H1 (cell line): ENCODE results near the gene MACROD1. TPM values are rescaled to one million over a fixed set of nuclear protein-coding genes. Genes with fewer than 3 reads are reported as not detected.

ENCODE experiments used
- CTCF ChIA-PET: fragments of 300-600 bp; sonication (Branson Sonifier 250); formaldehyde crosslinking; loops from one replicate; lab custom pipeline; 2021; ENCODE audit not compliant: partially characterized antibody; lab: Charles Lee
- POLR2A ChIA-PET: fragments of 300-600 bp; sonication (Branson Sonifier 250); formaldehyde crosslinking; loops from one replicate; lab custom pipeline; 2021; ENCODE audit warnings: inconsistent platforms; ENCODE audit not compliant: partially characterized antibody; lab: Charles Lee
- DNase-seq, 2 experiments: peaks; one replicate each; pipeline versions ENCODE4 v3.0.0 to v3.0.0-alpha.2; 2010 to 2022; ENCODE audit warnings: low spot score in 2 of 2, low read depth in 1 of 2, mixed read lengths in 1 of 2
- FAIRE-seq: peaks from 2 replicates; lab custom pipeline; 2011; peaks lifted over from hg19 to GRCh38; lab: Jason Lieb, UNC
- H2AFZ ChIP-seq: 2 replicates; pipeline ENCODE4 v1.8.1; 2012; ENCODE audit warnings: low read length, inconsistent platforms
- H2AK5ac ChIP-seq: 2 replicates; pipeline ENCODE4 v1.6.1; 2013; ENCODE audit warnings: low read depth, low read length
- H2BK120ac ChIP-seq: replicated peaks from 2 replicates; pipeline ENCODE3; 2013; ENCODE audit warnings: low read depth, low read length, inconsistent platforms
- H2BK12ac ChIP-seq: 2 replicates; pipeline ENCODE4 v1.6.1; 2013; ENCODE audit warnings: low read depth, low read length
- H2BK15ac ChIP-seq: 2 replicates; pipeline ENCODE4 v1.6.1; 2013; ENCODE audit warnings: low read length
- H2BK20ac ChIP-seq: 2 replicates; pipeline ENCODE4 v1.6.1; 2013; ENCODE audit warnings: low read length
- H2BK5ac ChIP-seq: 2 replicates; pipeline ENCODE4 v1.6.1; 2013; ENCODE audit warnings: low read depth, low read length
- H3K14ac ChIP-seq: 2 replicates; pipeline ENCODE4 v1.6.1; 2013; ENCODE audit warnings: inconsistent platforms; ENCODE audit not compliant: insufficient read length
- H3K18ac ChIP-seq: 2 replicates; pipeline ENCODE4 v1.6.1; 2013; ENCODE audit warnings: low read length; ENCODE audit errors: extremely low read depth
- H3K23ac ChIP-seq: 2 replicates; pipeline ENCODE4 v1.6.1; 2013; ENCODE audit warnings: inconsistent platforms; ENCODE audit not compliant: insufficient read length
- H3K23me2 ChIP-seq: 2 replicates; pipeline ENCODE4 v1.6.1; 2013; ENCODE audit warnings: low read depth, low read length
- H3K27ac ChIP-seq: 2 replicates; pipeline ENCODE4 v1.6.1; 2011; ENCODE audit warnings: low read depth, low read length, inconsistent platforms
- H3K27me3 ChIP-seq, 4 experiments: replicated peaks in 1 of 4; 1 replicate in 1 of 4; 2 replicates in 3 of 4; pipeline versions ENCODE4 v1.6.1 to v1.8.1; 2011 to 2013; ENCODE audit warnings: low read length in 3 of 4, mild to moderate bottlenecking in 3 of 4, inconsistent platforms in 2 of 4, mixed read lengths in 2 of 4, moderate library complexity in 1 of 4; ENCODE audit not compliant: control insufficient read depth in 3 of 4, insufficient read depth in 3 of 4; ENCODE audit errors: extremely low read depth in 1 of 4
- H3K36me3 ChIP-seq, 4 experiments: 2 replicates each; pipeline versions ENCODE4 v1.6.1 to v1.8.1; 2011 to 2013; ENCODE audit warnings: mild to moderate bottlenecking in 4 of 4, low read length in 3 of 4, moderate library complexity in 2 of 4, control low read depth in 1 of 4, inconsistent platforms in 1 of 4; ENCODE audit not compliant: insufficient read depth in 4 of 4, control insufficient read depth in 2 of 4
- H3K4ac ChIP-seq: replicated peaks from 2 replicates; pipeline ENCODE3; 2013; ENCODE audit warnings: low read length, low read depth, mixed read lengths, inconsistent platforms; ENCODE audit not compliant: insufficient read length
- H3K4me1 ChIP-seq, 4 experiments: replicated peaks in 1 of 4; 1 replicate in 1 of 4; 2 replicates in 3 of 4; pipeline versions ENCODE4 v1.6.1 to v1.8.1; 2011 to 2013; ENCODE audit warnings: low read length in 3 of 4, inconsistent platforms in 2 of 4, mixed read lengths in 1 of 4; ENCODE audit not compliant: insufficient read depth in 4 of 4, control insufficient read depth in 3 of 4
- H3K4me2 ChIP-seq, 2 experiments: 2 replicates each; pipeline versions ENCODE4 v1.6.1 to v1.8.1; 2011 to 2013; ENCODE audit warnings: low read depth in 2 of 2, low read length in 2 of 2, control low read depth in 1 of 2, inconsistent platforms in 1 of 2, mild to moderate bottlenecking in 1 of 2; ENCODE audit not compliant: insufficient read depth in 1 of 2
- H3K4me3 ChIP-seq, 4 experiments: fragments of 200-600, 300-600 bp in 1 of 4; sonication (generic), shearing (Covaris generic), sonication (Bioruptor Twin) in 1 of 4; 2 replicates each; pipeline versions ENCODE4 v1.5.1 to v1.8.1; 2011 to 2016; ENCODE audit warnings: low read length in 4 of 4, low read depth in 3 of 4, control low read depth in 2 of 4, inconsistent platforms in 2 of 4, mild to moderate bottlenecking in 2 of 4, mixed read lengths in 1 of 4, moderate library complexity in 1 of 4; ENCODE audit not compliant: insufficient read depth in 2 of 4; ENCODE audit errors: extremely low read depth in 1 of 4
- H3K56ac ChIP-seq: replicated peaks from 2 replicates; pipeline ENCODE3; 2013; ENCODE audit warnings: low read depth, mild to moderate bottlenecking, mixed read lengths, low read length, inconsistent platforms; ENCODE audit not compliant: insufficient read length
- H3K79me1 ChIP-seq: 2 replicates; pipeline ENCODE4 v1.6.1; 2013; ENCODE audit warnings: low read depth, low read length, control low read depth
- H3K79me2 ChIP-seq, 2 experiments: 2 replicates each; pipeline versions ENCODE4 v1.6.1 to v1.8.1; 2012 to 2013; ENCODE audit warnings: low read length in 2 of 2, mild to moderate bottlenecking in 2 of 2, inconsistent platforms in 1 of 2; ENCODE audit not compliant: insufficient read depth in 2 of 2, control insufficient read depth in 1 of 2
- H3K9ac ChIP-seq, 4 experiments: replicated peaks in 1 of 4; 1 replicate in 1 of 4; 2 replicates in 3 of 4; pipeline versions ENCODE4 v1.6.1 to v1.8.1; 2011 to 2013; ENCODE audit warnings: low read depth in 3 of 4, low read length in 3 of 4, control low read depth in 2 of 4, mild to moderate bottlenecking in 2 of 4, moderate library complexity in 2 of 4, inconsistent platforms in 1 of 4; ENCODE audit errors: extremely low read depth in 1 of 4
- H3K9me3 ChIP-seq, 2 experiments: 2 replicates each; pipeline versions ENCODE4 v1.6.1 to v1.8.1; 2012 to 2013; ENCODE audit warnings: mild to moderate bottlenecking in 2 of 2, moderate library complexity in 2 of 2, control low read depth in 1 of 2, inconsistent platforms in 1 of 2, low read depth in 1 of 2, low read length in 1 of 2, mixed read lengths in 1 of 2; ENCODE audit not compliant: insufficient read depth in 2 of 2
- H4K20me1 ChIP-seq, 2 experiments: replicated peaks in 1 of 2; 2 replicates each; pipeline versions ENCODE3 to v1.8.1; 2011 to 2013; ENCODE audit warnings: inconsistent platforms in 2 of 2, low read length in 2 of 2, mild to moderate bottlenecking in 1 of 2; ENCODE audit not compliant: insufficient read depth in 2 of 2, control insufficient read depth in 1 of 2
- H4K5ac ChIP-seq: 2 replicates; pipeline ENCODE4 v1.6.1; 2013; ENCODE audit warnings: low read length, low read depth, mixed read lengths, inconsistent platforms; ENCODE audit not compliant: insufficient read length
- H4K8ac ChIP-seq: 2 replicates; pipeline ENCODE4 v1.8.0; 2013; ENCODE audit warnings: mild to moderate bottlenecking, moderate library complexity, low read length, inconsistent platforms; ENCODE audit not compliant: insufficient read depth; ENCODE audit errors: extremely low read depth
- H4K91ac ChIP-seq: replicated peaks from 2 replicates; pipeline ENCODE3; 2013; ENCODE audit warnings: low read length, mixed read lengths, inconsistent platforms; ENCODE audit not compliant: insufficient read length
- CHD1 ChIP-seq: IDR thresholded peaks from 2 replicates; pipeline ENCODE4 v1.6.1; 2012; ENCODE audit warnings: low read depth, low read length, improper control_type of control experiment
- EGR1 ChIP-seq: IDR thresholded peaks from 2 replicates; pipeline ENCODE4 v1.6.1; 2011; ENCODE audit warnings: low read depth, low read length, borderline replicate concordance
- JUN ChIP-seq: IDR thresholded peaks from 2 replicates; pipeline ENCODE4 v1.6.1; 2011; ENCODE audit warnings: low read depth, mild to moderate bottlenecking, improper control_type of control experiment, low read length
- KDM1A ChIP-seq: fragments of 200-600, 300-600 bp; sonication (generic); IDR thresholded peaks from 2 replicates; pipeline ENCODE4 v1.7.1; 2016; ENCODE audit warnings: mild to moderate bottlenecking, low read length, borderline replicate concordance
- KDM5A ChIP-seq: fragments of 200-600 bp; IDR thresholded peaks from 2 replicates; pipeline ENCODE4 v1.7.1; 2012; ENCODE audit warnings: mild to moderate bottlenecking, low read length, inconsistent platforms, mixed read lengths
- MAFK ChIP-seq: IDR thresholded peaks from 2 replicates; pipeline ENCODE4 v1.6.1; 2012; ENCODE audit warnings: low read depth, mild to moderate bottlenecking, improper control_type of control experiment, low read length
- POLR2AphosphoS5 ChIP-seq: IDR thresholded peaks from 2 replicates; pipeline ENCODE4 v1.6.1; 2011; ENCODE audit warnings: low read depth, low read length
- WGBS, 2 experiments: shearing (Covaris generic) in 1 of 2; methylation state at CpG; one replicate each; pipeline versions ENCODE4 v1.1.6 to v1.1.7; 2013 to 2015; ENCODE audit warnings: low lambda C conversion rate in 2 of 2, mixed read lengths in 2 of 2, inconsistent platforms in 1 of 2, low coverage in 1 of 2, missing lambda C conversion rate in 1 of 2; ENCODE audit not compliant: insufficient replicate concordance in 2 of 2, insufficient coverage in 1 of 2, insufficient read length in 1 of 2; ENCODE audit errors: extremely low coverage in 1 of 2, missing lambda C conversion rate in 1 of 2; 5-methylcytosine and 5-hydroxymethylcytosine counted together
- polyA plus RNA-seq, 7 experiments: library from polyadenylated mRNA; depleted of rRNA in 3 of 7; stranded (reverse) in 5 of 7; unstranded in 2 of 7; fragments of >200 nt in 5 of 7; fragments of 200-250 nt in 2 of 7; gene quantifications; 1 replicate in 5 of 7; 2 replicates in 1 of 7; 4 replicates in 1 of 7; pipeline versions ENCODE4 v1.2.1 to v1.2.3, GENCODE V29; 2011 to 2013; ENCODE audit warnings: missing spikeins in 2 of 7, mixed read lengths in 2 of 7
- total RNA-seq: library from RNA; stranded (reverse); fragmentation: NEBNext Ultra II Directional; extraction: Animal tissue kit (Norgen Biotek cat#: 25700); gene quantifications from 2 replicates; pipeline ENCODE4 v1.2.1, GENCODE V29; 2021
- TF ChIP-seq, protein P1 (sequence below): IDR thresholded peaks from 2 replicates; pipeline ENCODE4 v1.6.1; 2012; ENCODE audit warnings: inconsistent platforms

The MACROD1 gene
- total and polyA plus RNA-seq, 2 of the 8 experiments (the other 6 are each of a cell fraction or from before 2014, with no cell fraction given), result 19.5 to 34.1 TPM

DNA sequence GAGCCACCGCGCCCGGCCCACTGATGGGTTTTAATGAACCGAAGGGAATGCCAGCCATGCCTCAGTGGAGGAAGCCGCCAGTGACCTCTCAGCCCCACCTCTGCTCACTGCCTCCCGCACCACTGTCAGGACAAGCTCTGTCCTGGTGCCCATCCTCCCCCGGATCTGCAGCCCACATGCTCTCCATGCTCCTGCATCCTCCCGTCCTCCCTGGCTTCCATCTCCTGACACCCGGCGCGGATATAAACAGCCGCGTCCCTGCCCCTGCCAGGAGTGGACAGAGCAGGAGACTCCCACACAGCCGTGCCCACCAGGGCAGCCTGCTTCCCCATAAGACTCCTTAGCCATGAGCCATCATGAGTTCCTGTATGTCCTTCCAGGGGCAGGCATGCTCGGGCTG, 26.9 kb downstream of the MACROD1 start:
- FAIRE-seq (no peak), DNase-seq (no peak)
- ChIA-PET POLR2A (interaction anchor here (1.3 kb wide), 1 partner anchor 139 kb away, joined by 3 read pairs; no protein-coding TSS in a partner anchor), CTCF (interaction anchor here (0.6 to 11.5 kb wide), 4 partner anchors 8 to 565 kb away, joined by 3 to 165 read pairs (median 6); no protein-coding TSS in a partner anchor)
- H4K91ac ChIP-seq, result no peak overlapping the region
- H3K56ac ChIP-seq, result no peak overlapping the region
- no peak overlapping the region for H2BK12ac ChIP-seq
- H2BK5ac ChIP-seq, result no peak overlapping the region
- WGBS, 2 experiments, result 91% methylated on average over 15 of the region's 15 CpGs; no CpG with 5 or more reads in 1 of the 2 experiments
- no peak overlapping the region for H2AK5ac ChIP-seq
- peaks cover 3% of the 10 kb centered on the region for H3K79me1 ChIP-seq
- no peaks in the 10 kb centered on the region for H3K79me2 ChIP-seq
- no peaks in the 10 kb centered on the region for H3K36me3 ChIP-seq
- no peak overlapping the region for H3K4ac ChIP-seq
- H3K23me2 ChIP-seq, result no peaks in the 10 kb centered on the region; the same call in 1 of the 2 replicates
- H3K4me1 ChIP-seq, result no peaks in the 10 kb centered on the region; a peak in 1 of 7 replicates
- H3K27me3 ChIP-seq, result peaks cover 0 to 57% (median 21%) of the 10 kb centered on the region in 4 experiments; a peak in 6 of 7 replicates
- peaks cover 5 to 21% of the 10 kb centered on the region in 2 experiments for H4K20me1 ChIP-seq
- no peak overlapping the region for H3K14ac ChIP-seq
- H3K9me3 ChIP-seq, result no peaks in the 10 kb centered on the region
- no peak overlapping the region for H2BK15ac ChIP-seq
- H2BK120ac ChIP-seq, result no peak overlapping the region
- H3K27ac ChIP-seq, result no peak overlapping the region
- no peak overlapping the region for H3K4me2 ChIP-seq
- H3K9ac ChIP-seq, result no peak overlapping the region
- no peak overlapping the region for H3K18ac ChIP-seq
- H3K23ac ChIP-seq, result no peak overlapping the region
- H2BK20ac ChIP-seq, result no peak overlapping the region
- no peak overlapping the region for H2AFZ ChIP-seq
- no peak overlapping the region for H4K8ac ChIP-seq
- no peak overlapping the region for H4K5ac ChIP-seq
- no peak overlapping the region for H3K4me3 ChIP-seq
- no peak for TF ChIP-seq EGR1
- no peak for TF ChIP-seq POLR2AphosphoS5
- TF ChIP-seq MAFK, result no peak
- TF ChIP-seq JUN, result no peak
- TF ChIP-seq KDM1A, result no peak
- TF ChIP-seq, protein P1, sequence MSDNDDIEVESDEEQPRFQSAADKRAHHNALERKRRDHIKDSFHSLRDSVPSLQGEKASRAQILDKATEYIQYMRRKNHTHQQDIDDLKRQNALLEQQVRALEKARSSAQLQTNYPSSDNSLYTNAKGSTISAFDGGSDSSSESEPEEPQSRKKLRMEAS, result no peak
- TF ChIP-seq CHD1, result no peak
- no peak for TF ChIP-seq KDM5A
